Spleen (tissue), 11 donors: ENCODE measurements around the gene GZMA. TPM values are rescaled to one million over a fixed set of nuclear protein-coding genes. Genes with fewer than 3 reads are reported as not detected.
A peak's percentile ranks its signal among the peaks of the same experiment; 100 is the strongest.
"Not testable (repeated sequence)": the region's sequence is repeated elsewhere in the genome, so short reads cannot be mapped to it uniquely, and the experiment has no call there.

Source experiments
- DNase-seq: peaks from one replicate; pipeline ENCODE4 v3.0.0-alpha.2; 2020
- H3K27ac ChIP-seq, 8 donors: fragments of 200-600 bp; sonication (generic) in 7 of 8; 1 replicate in 4 of 8; 2 replicates in 4 of 8; pipeline versions ENCODE4 v1.5.0 to v1.8.0; 2016 to 2021; ENCODE audit warnings: inconsistent platforms in 4 of 8, mild to moderate bottlenecking in 4 of 8, moderate library complexity in 1 of 8
- H3K27me3 ChIP-seq, 7 donors: fragments of 200-600 bp; sonication (generic) in 6 of 7; replicated peaks in 1 of 7; 1 replicate in 4 of 7; 2 replicates in 3 of 7; pipeline versions ENCODE4 v1.5.0 to v1.8.0; 2016 to 2021; ENCODE audit warnings: inconsistent platforms in 3 of 7, mild to moderate bottlenecking in 1 of 7
- H3K36me3 ChIP-seq, 6 donors: fragments of 200-600 bp; sonication (generic) in 5 of 6; 1 replicate in 4 of 6; 2 replicates in 2 of 6; pipeline versions ENCODE4 v1.5.0 to v1.8.0; 2016 to 2021; ENCODE audit warnings: inconsistent platforms in 2 of 6
- H3K4me1 ChIP-seq, 6 donors: fragments of 200-600 bp; sonication (generic) in 5 of 6; 1 replicate in 3 of 6; 2 replicates in 3 of 6; pipeline versions ENCODE4 v1.5.0 to v1.8.0; 2016 to 2021; ENCODE audit warnings: inconsistent platforms in 3 of 6
- H3K4me3 ChIP-seq, 8 donors: fragments of 200-600 bp; sonication (generic) in 7 of 8; 1 replicate in 4 of 8; 2 replicates in 4 of 8; pipeline versions ENCODE4 v1.5.0 to v1.8.0; 2016 to 2021; ENCODE audit warnings: inconsistent platforms in 4 of 8, mild to moderate bottlenecking in 4 of 8, moderate library complexity in 2 of 8
- H3K9me3 ChIP-seq, 8 donors: fragments of 200-600 bp; sonication (generic) in 7 of 8; 1 replicate in 4 of 8; 2 replicates in 4 of 8; pipeline versions ENCODE4 v1.5.0 to v1.8.0; 2016 to 2021; ENCODE audit warnings: inconsistent platforms in 4 of 8
- CTCF ChIP-seq, 11 experiments: fragments of 200-600 bp in 7 of 11; fragments of 450-650 bp in 4 of 11; sonication (generic) in 4 of 11; IDR thresholded peaks in 8 of 11; conservative IDR thresholded peaks in 3 of 11; 1 replicate in 7 of 11; 2 replicates in 4 of 11; pipeline versions ENCODE4 v1.4.0 to v1.8.0; 2016 to 2021; ENCODE audit warnings: antibody characterized with exemption in 11 of 11, inconsistent platforms in 4 of 11, mild to moderate bottlenecking in 1 of 11
- POLR2A ChIP-seq, 3 donors: fragments of 450-650 bp; IDR thresholded peaks; one replicate each; pipeline ENCODE4 v1.5.1; 2017; ENCODE audit warnings: antibody characterized with exemption in 3 of 3, mild to moderate bottlenecking in 1 of 3
- POLR2AphosphoS5 ChIP-seq, 3 donors: sonication (generic); formaldehyde crosslinking; IDR thresholded peaks; one replicate each; pipeline ENCODE4 v1.5.1; 2017; ENCODE audit warnings: antibody characterized with exemption in 3 of 3
- WGBS, 5 donors: extraction: QIAGEN DNeasy Blood & Tissue Kit in 3 of 5; methylation state at CpG; one replicate each; pipeline versions ENCODE4 v1.1.5 to v1.1.7; 2013 to 2018; 5-methylcytosine and 5-hydroxymethylcytosine counted together
- intact Hi-C: fragments of 100-400 bp; cut with DNase I; formaldehyde crosslinking; loops from one replicate; pipeline ENCODE4 v1.15.0; 2023; ENCODE audit warnings: low total_unique reads
- polyA plus RNA-seq, 3 donors: library from polyadenylated mRNA; stranded (reverse); fragments of 200-250 nt; gene quantifications; one replicate each; pipeline ENCODE4 v1.2.1, GENCODE V29; 2013
- total RNA-seq, 7 donors: library from RNA; depleted of rRNA in 3 of 7; stranded (reverse); fragments of >200 nt in 3 of 7; fragmentation: NEBNext Ultra II Directional in 4 of 7; extraction: Animal tissue kit (Norgen Biotek cat#: 25700) in 4 of 7; gene quantifications; one replicate each; pipeline versions ENCODE4 v1.1.0 to v1.2.1, GENCODE V29; 2016 to 2021
- donor health status: healthy with polysubstance abuse.
- donor health status: DM: no; HTN: no; CAD: no; lungs with moderate emphysema.
- donor health status: DM: no; HTN: no; CAD: no.
- donor health status: Bipolar disorder and iron deficiency.
- donor health status: healthy.
- donor health status: DM: no; HTN: no; CAD: no.
- donor health status: DM: yes; HTN: yes; CAD: no.

Gene GZMA
- total and polyA plus RNA-seq, 10 donors, result 14.7 to 40.5 (median 22.0) TPM

GRCh38 chr5:55096182-55096581 lies 6.3 kb upstream of the GZMA start:
- no peak for TF ChIP-seq POLR2A (IDR thresholded peaks at IDR 0.05)
- no peak for TF ChIP-seq POLR2AphosphoS5 (IDR thresholded peaks at IDR 0.05)
- no peak for TF ChIP-seq CTCF (IDR thresholded peaks at IDR 0.05 in 8 of 11, conservative IDR thresholded peaks at IDR 0.05 in 3 of 11)
- no peak for DNase-seq
- peaks cover 0 to 11% (median 0%) of the 10 kb centered on the region in 8 donors for H3K9me3 ChIP-seq
- H3K27ac ChIP-seq, result peak overlapping the region; percentile 20 to 90 (median 70)
- H3K4me1 ChIP-seq, result peaks cover 0 to 19% (median 0%) of the 10 kb centered on the region in 6 donors
- 56 to 78% (median 62%) methylated on average over 3 of the region's 3 CpGs for WGBS, 5 donors
- intact Hi-C loops, result no loop called here
- H3K27me3 ChIP-seq, result no peaks in the 10 kb centered on the region
- H3K4me3 ChIP-seq, result peak overlapping the region in 1 of 8 donors; percentile 19
- no peaks in the 10 kb centered on the region for H3K36me3 ChIP-seq

GRCh38 chr5:55096861-55097260 lies 5.6 kb upstream of the GZMA start:
- Histone ChIP-seq H3K27ac (peak overlapping the region; percentile 36 to 90 (median 70)), H3K36me3 (no peaks in the 10 kb centered on the region), H3K4me1 (peaks cover 0 to 25% (median 0%) of the 10 kb centered on the region in 6 donors), H3K4me3 (peak overlapping the region in 1 of 8 donors; percentile 19), H3K9me3 (peaks cover 0 to 11% (median 0%) of the 10 kb centered on the region in 8 donors), H3K27me3 (no peaks in the 10 kb centered on the region)
- TF ChIP-seq POLR2A (IDR thresholded peaks at IDR 0.05), result no peak
- TF ChIP-seq POLR2AphosphoS5 (IDR thresholded peaks at IDR 0.05), result no peak
- no peak for TF ChIP-seq CTCF (IDR thresholded peaks at IDR 0.05 in 8 of 11, conservative IDR thresholded peaks at IDR 0.05 in 3 of 11)
- intact Hi-C loops, result no loop called here
- DNase-seq, result no peak
- WGBS, 5 donors, result 60 to 73% (median 67%) methylated on average over 6 of the region's 6 CpGs

GRCh38 chr5:55101148-55101547 lies 1.3 kb upstream of the GZMA start:
- intact Hi-C loops, DNase-seq, H3K27me3 ChIP-seq, H3K4me3 ChIP-seq, H3K36me3 ChIP-seq: not testable (repeated sequence)
- peak overlapping the region in 5 of 8 donors; percentile 7 to 84 (median 75) for H3K27ac ChIP-seq
- peaks cover 0 to 37% (median 0%) of the 10 kb centered on the region in 6 donors for H3K4me1 ChIP-seq
- H3K9me3 ChIP-seq, result peaks cover 0 to 11% (median 0%) of the 10 kb centered on the region in 8 donors

GRCh38 chr5:55101556-55102276 lies 730 bp upstream of the GZMA start:
- no peak for TF ChIP-seq CTCF (IDR thresholded peaks at IDR 0.05 in 8 of 11, conservative IDR thresholded peaks at IDR 0.05 in 3 of 11)
- TF ChIP-seq POLR2A (IDR thresholded peaks at IDR 0.05), result no peak
- TF ChIP-seq POLR2AphosphoS5 (IDR thresholded peaks at IDR 0.05), result no peak
- Histone ChIP-seq H3K27ac (peak overlapping the region in 5 of 8 donors; percentile 63 to 84 (median 75)), H3K9me3 (peaks cover 0 to 11% (median 0%) of the 10 kb centered on the region in 8 donors), H3K4me3 (peak overlapping the region in 4 of 8 donors; percentile 8 to 64 (median 26)), H3K27me3 (peaks cover 0 to 5% (median 0%) of the 10 kb centered on the region in 7 donors), H3K36me3 (no peaks in the 10 kb centered on the region), H3K4me1 (peaks cover 0 to 32% (median 0%) of the 10 kb centered on the region in 6 donors)
- 9 to 32% (median 20%) methylated on average over 5 of the region's 5 CpGs for WGBS, 5 donors
- intact Hi-C loops, result no loop called here
- DNase-seq, result no peak
